ENCODE measurements around the gene VPS54.

The VPS54 gene

GRCh38 chr2:64019083-64019974 lies at the start of gene VPS54:
Gene VPS54 (minus strand): TSS chr2:64019428. CDS start chr2:63983999, 35,429 bp downstream.
- Histone ChIP-seq H3K36me3 (ENCODE audit: control insufficient read depth in 1 of 2, insufficient read depth in 2 of 2, low read length in 2 of 2) (no peaks in the 10 kb centered on the region), H3K4me1 (ENCODE audit: control insufficient read depth in 1 of 2, insufficient read depth in 2 of 2, low read length in 2 of 2) (peaks cover 11 to 25% of the 10 kb centered on the region in 2 donors), H3K27ac (ENCODE audit: low read length) (peak within 1 kb of the TSS; percentile 98)

GRCh38 chr2:64067326-64067725 lies 48.1 kb upstream of the VPS54 start:
- Histone ChIP-seq H3K4me1 (ENCODE audit: control insufficient read depth in 1 of 2, insufficient read depth in 2 of 2, low read length in 2 of 2) (no peaks in the 10 kb centered on the region), H3K36me3 (ENCODE audit: control insufficient read depth in 1 of 2, insufficient read depth in 2 of 2, low read length in 2 of 2) (no peaks in the 10 kb centered on the region), H3K9me3 (ENCODE audit: control insufficient read depth in 1 of 2, low read length in 2 of 2) (no peaks in the 10 kb centered on the region), H3K4me3 (ENCODE audit: low read depth in 1 of 2, low read length in 2 of 2) (no peak overlapping the region), H3K27me3 (ENCODE audit: low read depth, low read length) (no peaks in the 10 kb centered on the region), H3K27ac (ENCODE audit: low read length) (no peak overlapping the region)

More at GRCh38 chr2:64019083-64019974, at the start of gene VPS54:
- no peaks in the 10 kb centered on the region for H3K9me3 ChIP-seq (ENCODE audit: control insufficient read depth in 1 of 2, low read length in 2 of 2)
- no peaks in the 10 kb centered on the region for H3K27me3 ChIP-seq (ENCODE audit: low read depth, low read length)
- peak within 1 kb of the TSS; percentile 82 to 96 for H3K4me3 ChIP-seq (ENCODE audit: low read depth in 1 of 2, low read length in 2 of 2)

GRCh38 chr2:64065516-64065915 lies 46.3 kb upstream of the VPS54 start:
- Histone ChIP-seq H3K27ac (ENCODE audit: low read length) (no peak overlapping the region), H3K27me3 (ENCODE audit: low read depth, low read length) (no peaks in the 10 kb centered on the region), H3K4me3 (ENCODE audit: low read depth in 1 of 2, low read length in 2 of 2) (no peak overlapping the region), H3K9me3 (ENCODE audit: control insufficient read depth in 1 of 2, low read length in 2 of 2) (no peaks in the 10 kb centered on the region), H3K36me3 (ENCODE audit: control insufficient read depth in 1 of 2, insufficient read depth in 2 of 2, low read length in 2 of 2) (no peaks in the 10 kb centered on the region), H3K4me1 (ENCODE audit: control insufficient read depth in 1 of 2, insufficient read depth in 2 of 2, low read length in 2 of 2) (no peaks in the 10 kb centered on the region)

GRCh38 chr2:64063924-64064331 lies 44.7 kb upstream of the VPS54 start:
- Histone ChIP-seq H3K27ac (ENCODE audit: low read length) (peak overlapping the region; percentile 56), H3K4me1 (ENCODE audit: control insufficient read depth in 1 of 2, insufficient read depth in 2 of 2, low read length in 2 of 2) (no peaks in the 10 kb centered on the region), H3K36me3 (ENCODE audit: control insufficient read depth in 1 of 2, insufficient read depth in 2 of 2, low read length in 2 of 2) (no peaks in the 10 kb centered on the region), H3K9me3 (ENCODE audit: control insufficient read depth in 1 of 2, low read length in 2 of 2) (no peaks in the 10 kb centered on the region), H3K4me3 (ENCODE audit: low read depth in 1 of 2, low read length in 2 of 2) (peak overlapping the region in 1 of 2 donors; percentile 17), H3K27me3 (ENCODE audit: low read depth, low read length) (no peaks in the 10 kb centered on the region)

GRCh38 chr2:64063454-64063853 lies 44.2 kb upstream of the VPS54 start:
- Histone ChIP-seq H3K27ac (ENCODE audit: low read length) (peak overlapping the region; percentile 56), H3K27me3 (ENCODE audit: low read depth, low read length) (no peaks in the 10 kb centered on the region), H3K9me3 (ENCODE audit: control insufficient read depth in 1 of 2, low read length in 2 of 2) (no peaks in the 10 kb centered on the region), H3K36me3 (ENCODE audit: control insufficient read depth in 1 of 2, insufficient read depth in 2 of 2, low read length in 2 of 2) (no peaks in the 10 kb centered on the region), H3K4me1 (ENCODE audit: control insufficient read depth in 1 of 2, insufficient read depth in 2 of 2, low read length in 2 of 2) (no peaks in the 10 kb centered on the region), H3K4me3 (ENCODE audit: low read depth in 1 of 2, low read length in 2 of 2) (no peak overlapping the region)

- H3K4me1 ChIP-seq (ENCODE audit: control insufficient read depth in 1 of 2, insufficient read depth in 2 of 2, low read length in 2 of 2) = no peaks in the 10 kb centered on the region
- H3K27ac ChIP-seq (ENCODE audit: low read length) = no peak overlapping the region
Observed at GRCh38 chr2:64062840-64063239, 43.6 kb upstream of the VPS54 start.

GRCh38 chr2:64059270-64059669 lies 40.0 kb upstream of the VPS54 start:
- Histone ChIP-seq H3K27ac (ENCODE audit: low read length) (no peak overlapping the region), H3K27me3 (ENCODE audit: low read depth, low read length) (no peaks in the 10 kb centered on the region), H3K9me3 (ENCODE audit: control insufficient read depth in 1 of 2, low read length in 2 of 2) (no peaks in the 10 kb centered on the region), H3K4me1 (ENCODE audit: control insufficient read depth in 1 of 2, insufficient read depth in 2 of 2, low read length in 2 of 2) (no peaks in the 10 kb centered on the region), H3K36me3 (ENCODE audit: control insufficient read depth in 1 of 2, insufficient read depth in 2 of 2, low read length in 2 of 2) (no peaks in the 10 kb centered on the region), H3K4me3 (ENCODE audit: low read depth in 1 of 2, low read length in 2 of 2) (no peak overlapping the region)

More at GRCh38 chr2:64062840-64063239, 43.6 kb upstream of the VPS54 start:
- H3K4me3 ChIP-seq (ENCODE audit: low read depth in 1 of 2, low read length in 2 of 2) = no peak overlapping the region
- no peaks in the 10 kb centered on the region for H3K9me3 ChIP-seq (ENCODE audit: control insufficient read depth in 1 of 2, low read length in 2 of 2)
- no peaks in the 10 kb centered on the region for H3K27me3 ChIP-seq (ENCODE audit: low read depth, low read length)
- no peaks in the 10 kb centered on the region for H3K36me3 ChIP-seq (ENCODE audit: control insufficient read depth in 1 of 2, insufficient read depth in 2 of 2, low read length in 2 of 2)

GRCh38 chr2:64056021-64056420 lies 36.8 kb upstream of the VPS54 start:
- Histone ChIP-seq H3K27ac (ENCODE audit: low read length) (no peak overlapping the region), H3K27me3 (ENCODE audit: low read depth, low read length) (no peaks in the 10 kb centered on the region), H3K36me3 (ENCODE audit: control insufficient read depth in 1 of 2, insufficient read depth in 2 of 2, low read length in 2 of 2) (no peaks in the 10 kb centered on the region), H3K9me3 (ENCODE audit: control insufficient read depth in 1 of 2, low read length in 2 of 2) (no peaks in the 10 kb centered on the region), H3K4me1 (ENCODE audit: control insufficient read depth in 1 of 2, insufficient read depth in 2 of 2, low read length in 2 of 2) (no peaks in the 10 kb centered on the region), H3K4me3 (ENCODE audit: low read depth in 1 of 2, low read length in 2 of 2) (no peak overlapping the region)

GRCh38 chr2:64054161-64054915 lies 35.1 kb upstream of the VPS54 start:
- no peak overlapping the region for H3K4me3 ChIP-seq (ENCODE audit: low read depth in 1 of 2, low read length in 2 of 2)
- H3K36me3 ChIP-seq (ENCODE audit: control insufficient read depth in 1 of 2, insufficient read depth in 2 of 2, low read length in 2 of 2) = no peaks in the 10 kb centered on the region
- H3K4me1 ChIP-seq (ENCODE audit: control insufficient read depth in 1 of 2, insufficient read depth in 2 of 2, low read length in 2 of 2) = no peaks in the 10 kb centered on the region
- H3K27me3 ChIP-seq (ENCODE audit: low read depth, low read length) = no peaks in the 10 kb centered on the region
- H3K27ac ChIP-seq (ENCODE audit: low read length) = no peak overlapping the region
- no peaks in the 10 kb centered on the region for H3K9me3 ChIP-seq (ENCODE audit: control insufficient read depth in 1 of 2, low read length in 2 of 2)

GRCh38 chr2:64052463-64053241 lies 33.4 kb upstream of the VPS54 start:
- H3K9me3 ChIP-seq (ENCODE audit: control insufficient read depth in 1 of 2, low read length in 2 of 2) = no peaks in the 10 kb centered on the region
- no peaks in the 10 kb centered on the region for H3K27me3 ChIP-seq (ENCODE audit: low read depth, low read length)
- H3K4me3 ChIP-seq (ENCODE audit: low read depth in 1 of 2, low read length in 2 of 2) = no peak overlapping the region
- no peak overlapping the region for H3K27ac ChIP-seq (ENCODE audit: low read length)
- H3K36me3 ChIP-seq (ENCODE audit: control insufficient read depth in 1 of 2, insufficient read depth in 2 of 2, low read length in 2 of 2) = no peaks in the 10 kb centered on the region
- H3K4me1 ChIP-seq (ENCODE audit: control insufficient read depth in 1 of 2, insufficient read depth in 2 of 2, low read length in 2 of 2) = no peaks in the 10 kb centered on the region

Measured in muscle layer of duodenum (tissue), 2 donors.